ENCODE measurements around the gene CAMK2A. TPM values are rescaled to one million over a fixed set of nuclear protein-coding genes. Genes with fewer than 3 reads are reported as not detected.
"Not testable (repeated sequence)": the region's sequence is repeated elsewhere in the genome, so short reads cannot be mapped to it uniquely, and the experiment has no call there.

Gene CAMK2A
- total RNA-seq, 1 donor, result under 0.01 TPM

GRCh38 chr5:150241298-150242160, 48.0 kb downstream of the CAMK2A start:
- no peak for DNase-seq (ENCODE audit: low read depth in 2 of 3, low spot score in 2 of 3)

GRCh38 chr5:150239794-150240122, 49.8 kb downstream of the CAMK2A start:
- no peak for DNase-seq (ENCODE audit: low read depth in 2 of 3, low spot score in 2 of 3)

GRCh38 chr5:150239099-150239793, 50.3 kb downstream of the CAMK2A start:
- DNase-seq (ENCODE audit: low read depth in 2 of 3, low spot score in 2 of 3), result no peak

GRCh38 chr5:150238646-150239045, 50.9 kb downstream of the CAMK2A start:
- no peak for DNase-seq (ENCODE audit: low read depth in 2 of 3, low spot score in 2 of 3)

GRCh38 chr5:150236981-150237754, 52.4 kb downstream of the CAMK2A start:
- no peak for DNase-seq (ENCODE audit: low read depth in 2 of 3, low spot score in 2 of 3)

GRCh38 chr5:150236313-150236712, 53.3 kb downstream of the CAMK2A start:
- DNase-seq (ENCODE audit: low read depth in 2 of 3, low spot score in 2 of 3), result no peak

GRCh38 chr5:150235500-150235854, 54.1 kb downstream of the CAMK2A start:
- DNase-seq (ENCODE audit: low read depth in 2 of 3, low spot score in 2 of 3), result no peak

GRCh38 chr5:150234576-150235499, 54.7 kb downstream of the CAMK2A start:
- DNase-seq (ENCODE audit: low read depth in 2 of 3, low spot score in 2 of 3), result no peak

- DNase-seq (ENCODE audit: low read depth in 2 of 3, low spot score in 2 of 3), result not testable (repeated sequence)
Measured at GRCh38 chr5:150233706-150234105, 55.9 kb downstream of the CAMK2A start.

GRCh38 chr5:150230842-150231241, 58.7 kb downstream of the CAMK2A start:
- DNase-seq (ENCODE audit: low read depth in 2 of 3, low spot score in 2 of 3), result no peak

GRCh38 chr5:150229571-150229970, 60.0 kb downstream of the CAMK2A start:
- no peak for DNase-seq (ENCODE audit: low read depth in 2 of 3, low spot score in 2 of 3)

GRCh38 chr5:150227606-150228273, 61.8 kb downstream of the CAMK2A start:
- DNase-seq (ENCODE audit: low read depth in 2 of 3, low spot score in 2 of 3), result no peak

GRCh38 chr5:150227036-150227435, 62.5 kb downstream of the CAMK2A start:
- DNase-seq (ENCODE audit: low read depth in 2 of 3, low spot score in 2 of 3), result no peak

- no peak for DNase-seq (ENCODE audit: low read depth in 2 of 3, low spot score in 2 of 3)
Measured at GRCh38 chr5:150224483-150225027, 65.0 kb downstream of the CAMK2A start.

- DNase-seq (ENCODE audit: low read depth in 2 of 3, low spot score in 2 of 3), result no peak
Measured at GRCh38 chr5:150223474-150223873, 66.1 kb downstream of the CAMK2A start.

- DNase-seq (ENCODE audit: low read depth in 2 of 3, low spot score in 2 of 3), result no peak
Measured at GRCh38 chr5:150222906-150223305, 66.7 kb downstream of the CAMK2A start.

- no peak for DNase-seq (ENCODE audit: low read depth in 2 of 3, low spot score in 2 of 3)
Measured at GRCh38 chr5:150221471-150221870, 68.1 kb downstream of the CAMK2A start.

GRCh38 chr5:150219861-150220260, 69.7 kb downstream of the CAMK2A start:
- DNase-seq (ENCODE audit: low read depth in 2 of 3, low spot score in 2 of 3), result no peak

- no peak for DNase-seq (ENCODE audit: low read depth in 2 of 3, low spot score in 2 of 3)
Measured at GRCh38 chr5:150219142-150219541, 70.4 kb downstream of the CAMK2A start.

- DNase-seq (ENCODE audit: low read depth in 2 of 3, low spot score in 2 of 3), result no peak
Measured at GRCh38 chr5:150218693-150219035, 70.9 kb downstream of the CAMK2A start.
